Measurements from ENCODE around the gene ZNF341.

The ZNF341 gene

DNA sequence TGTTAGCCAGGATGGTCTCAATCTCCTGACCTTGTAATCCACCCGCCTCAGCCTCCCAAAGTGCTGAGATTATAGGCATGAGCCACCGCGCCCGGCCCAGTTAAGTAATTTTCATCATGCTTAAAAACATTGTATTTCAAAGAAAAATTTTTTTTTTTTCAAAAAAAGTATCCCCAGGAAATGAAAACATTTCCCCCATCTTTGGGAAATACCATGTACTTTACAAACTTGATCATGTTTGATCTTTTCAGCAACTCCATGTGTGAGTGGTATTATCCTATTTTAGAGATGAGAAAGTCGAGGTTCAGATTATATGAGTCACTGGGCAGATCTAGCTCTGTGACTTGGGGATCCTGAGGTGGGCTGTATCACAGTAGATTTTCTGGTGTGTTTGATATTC is 91.2 kb downstream of the ZNF341 start:
- TF ChIP-seq, protein P1, sequence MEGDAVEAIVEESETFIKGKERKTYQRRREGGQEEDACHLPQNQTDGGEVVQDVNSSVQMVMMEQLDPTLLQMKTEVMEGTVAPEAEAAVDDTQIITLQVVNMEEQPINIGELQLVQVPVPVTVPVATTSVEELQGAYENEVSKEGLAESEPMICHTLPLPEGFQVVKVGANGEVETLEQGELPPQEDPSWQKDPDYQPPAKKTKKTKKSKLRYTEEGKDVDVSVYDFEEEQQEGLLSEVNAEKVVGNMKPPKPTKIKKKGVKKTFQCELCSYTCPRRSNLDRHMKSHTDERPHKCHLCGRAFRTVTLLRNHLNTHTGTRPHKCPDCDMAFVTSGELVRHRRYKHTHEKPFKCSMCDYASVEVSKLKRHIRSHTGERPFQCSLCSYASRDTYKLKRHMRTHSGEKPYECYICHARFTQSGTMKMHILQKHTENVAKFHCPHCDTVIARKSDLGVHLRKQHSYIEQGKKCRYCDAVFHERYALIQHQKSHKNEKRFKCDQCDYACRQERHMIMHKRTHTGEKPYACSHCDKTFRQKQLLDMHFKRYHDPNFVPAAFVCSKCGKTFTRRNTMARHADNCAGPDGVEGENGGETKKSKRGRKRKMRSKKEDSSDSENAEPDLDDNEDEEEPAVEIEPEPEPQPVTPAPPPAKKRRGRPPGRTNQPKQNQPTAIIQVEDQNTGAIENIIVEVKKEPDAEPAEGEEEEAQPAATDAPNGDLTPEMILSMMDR (IDR thresholded peaks at IDR 0.05): no peak
- no peak overlapping the region for H3K27ac ChIP-seq

DNA sequence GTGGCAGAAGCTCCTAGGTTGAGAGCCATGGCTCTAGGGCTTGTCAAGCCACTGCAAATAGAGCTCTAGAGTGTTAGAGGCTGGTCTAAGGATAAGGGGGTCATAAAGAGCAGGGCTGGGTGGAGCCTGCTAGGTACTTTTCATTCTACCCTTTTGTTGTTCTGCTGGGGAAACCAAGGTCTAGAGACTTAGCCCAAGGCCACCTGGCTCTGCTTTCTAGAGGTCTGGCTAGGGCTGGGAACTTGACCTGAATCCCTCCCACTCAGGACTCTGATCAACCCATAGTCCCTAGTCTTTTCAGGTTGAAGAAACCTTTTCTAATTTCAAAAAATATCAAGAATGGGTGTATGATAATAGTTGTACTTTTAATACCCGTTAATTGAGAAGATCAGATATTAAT is 93.1 kb downstream of the ZNF341 start:
- H3K4me3 ChIP-seq: no peak overlapping the region
- no peak overlapping the region for H3K27ac ChIP-seq
- DNase-seq (ENCODE audit: low spot score): no peak
- TF ChIP-seq, protein P1 (IDR thresholded peaks at IDR 0.05): no peak

More for the DNA sequence above, 91.2 kb downstream of the ZNF341 start:
- H3K4me3 ChIP-seq: no peak overlapping the region
- DNase-seq (ENCODE audit: low spot score): no peak

DNA sequence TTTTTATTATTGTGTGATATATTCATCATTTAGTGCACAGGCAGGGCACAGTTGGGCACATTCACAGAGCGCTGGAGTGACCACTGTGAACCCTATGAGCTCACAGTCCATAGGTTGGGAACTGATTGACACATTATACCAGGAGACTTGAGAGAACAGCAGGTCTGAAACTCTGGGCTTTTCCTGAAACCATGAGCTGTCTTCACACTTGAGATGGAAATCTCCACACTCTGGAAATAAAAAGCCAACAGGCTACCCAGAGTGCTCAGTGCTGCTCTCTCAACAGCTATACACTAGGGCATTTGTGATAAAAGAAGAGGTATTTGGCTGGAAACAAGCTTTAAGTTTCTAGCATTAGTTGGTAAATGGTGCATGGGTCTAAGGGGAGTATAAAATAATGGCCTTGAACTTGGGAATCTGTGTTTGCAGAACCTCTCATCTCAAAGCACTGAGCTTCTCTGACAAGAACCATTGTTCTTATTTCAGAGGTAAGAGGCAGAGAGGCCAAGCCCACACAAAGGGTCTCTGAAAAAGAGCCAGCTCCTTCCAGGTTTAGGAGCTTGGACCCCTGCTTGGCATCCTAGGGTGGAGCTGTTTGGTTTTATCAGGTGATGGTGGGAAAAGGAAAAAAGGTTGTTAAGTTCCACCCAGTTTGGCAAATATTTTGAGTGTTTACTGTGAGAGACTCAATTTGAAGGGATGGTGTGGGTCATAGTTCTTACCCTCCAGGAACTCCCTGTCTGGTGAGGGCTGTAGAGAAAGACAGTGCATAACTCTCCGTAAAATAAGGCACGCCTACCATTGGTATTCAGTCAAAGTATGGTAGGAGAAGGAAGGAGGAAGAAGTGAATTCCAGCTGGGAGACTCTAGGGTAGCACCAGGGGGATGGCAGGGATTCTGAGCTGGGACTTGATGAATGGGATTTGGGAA is 93.8 kb downstream of the ZNF341 start:
- no peak for DNase-seq (ENCODE audit: low spot score)
- H3K27ac ChIP-seq: peak overlapping the region; percentile 68 to 69
- TF ChIP-seq, protein P1 (IDR thresholded peaks at IDR 0.05): no peak
- no peak overlapping the region for H3K4me3 ChIP-seq

DNA sequence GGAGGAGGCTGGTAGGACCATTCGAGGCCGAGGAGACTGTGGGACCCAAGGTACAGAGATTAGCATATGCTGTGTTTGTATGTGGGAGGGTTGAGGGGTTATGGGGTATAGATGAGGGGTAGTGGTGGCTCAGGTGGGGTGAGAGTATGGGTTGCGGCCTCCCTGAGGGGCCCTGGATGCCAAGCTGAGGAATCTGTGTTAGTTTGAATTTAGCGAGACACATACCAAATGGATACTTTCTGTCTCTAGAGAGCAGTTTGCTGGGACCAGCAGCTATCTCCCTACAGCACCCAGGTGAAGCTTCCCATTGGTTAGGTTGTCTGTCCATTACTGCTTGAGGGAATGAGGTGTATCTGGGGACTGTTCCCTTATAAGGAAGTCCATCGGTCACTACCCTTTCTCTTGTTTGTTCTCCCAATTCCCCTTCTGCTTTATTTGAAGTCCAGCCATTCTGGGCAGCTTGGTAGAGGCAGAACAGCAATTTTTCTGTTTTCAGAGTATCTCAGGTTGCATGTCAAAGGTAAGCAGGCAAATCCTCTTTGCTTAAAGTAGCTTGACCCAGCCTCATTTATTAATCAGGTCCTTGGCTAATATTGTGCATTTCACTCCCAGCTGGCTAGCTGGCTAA is 94.6 kb downstream of the ZNF341 start:
- peak overlapping the region; percentile 68 to 69 for H3K27ac ChIP-seq
- TF ChIP-seq, protein P1 (IDR thresholded peaks at IDR 0.05): no peak
- no peak for DNase-seq (ENCODE audit: low spot score)
- no peak overlapping the region for H3K4me3 ChIP-seq

DNA sequence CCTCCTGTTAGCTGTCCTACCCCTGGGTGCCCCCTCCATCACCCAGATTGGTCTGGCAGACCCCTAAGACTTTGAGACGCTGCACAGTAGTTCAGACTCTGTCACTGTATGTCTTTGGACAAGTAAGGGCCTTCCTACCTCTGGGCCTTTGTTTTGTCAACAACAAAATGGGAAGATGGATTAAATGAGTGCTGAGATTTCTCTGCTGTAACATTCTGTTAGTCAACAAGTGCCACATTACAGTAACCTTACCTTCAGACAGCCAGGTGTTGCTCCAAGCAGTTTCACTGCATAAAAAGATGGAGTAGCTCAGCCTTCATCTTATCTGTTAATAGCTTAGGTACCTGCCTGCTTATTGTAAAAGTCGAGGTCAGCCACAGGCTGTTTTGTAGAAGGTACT is 95.3 kb downstream of the ZNF341 start:
- H3K4me3 ChIP-seq: no peak overlapping the region
- TF ChIP-seq, protein P1 (IDR thresholded peaks at IDR 0.05): no peak
- H3K27ac ChIP-seq: peak overlapping the region; percentile 68 to 69
- DNase-seq (ENCODE audit: low spot score): no peak

DNA sequence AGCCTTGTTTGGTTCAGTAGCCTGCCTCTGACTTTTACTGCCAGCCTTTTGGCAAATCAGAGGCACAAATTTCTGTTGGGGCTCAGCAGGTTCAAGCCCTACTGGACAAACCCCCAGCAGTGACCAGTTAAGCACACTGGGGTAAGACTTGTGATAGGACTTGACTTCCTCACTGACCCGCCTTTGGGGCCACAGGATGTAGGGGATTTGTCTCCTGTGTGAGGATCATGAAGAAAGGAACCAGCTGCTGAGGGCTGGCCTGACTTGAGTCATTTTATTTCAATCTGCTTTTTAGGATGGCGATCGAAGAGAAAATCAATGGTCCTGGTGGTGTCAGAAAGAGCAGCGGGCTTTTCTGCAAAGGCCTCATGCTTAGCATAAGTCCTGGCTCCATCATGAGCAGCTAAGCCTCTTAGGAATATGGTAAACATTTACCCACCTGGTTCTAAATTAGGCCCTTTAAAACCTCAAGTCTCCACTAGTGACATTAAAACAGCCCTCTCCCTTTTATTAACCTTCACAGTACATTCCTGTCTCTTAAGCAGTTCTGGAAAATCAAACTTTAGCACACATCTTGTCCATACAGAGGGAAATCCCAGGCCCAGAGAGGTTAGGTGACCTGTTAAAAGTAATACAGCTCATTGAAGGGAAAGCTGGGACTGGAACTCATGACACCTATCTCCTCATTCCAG is 96.0 kb downstream of the ZNF341 start:
- TF ChIP-seq, protein P1 (IDR thresholded peaks at IDR 0.05): no peak
- Histone ChIP-seq H3K4me3 (no peak overlapping the region), H3K27ac (peak overlapping the region; percentile 68 to 69)
- DNase-seq (ENCODE audit: low spot score): no peak

Data from coronary artery (tissue), 2 donors.